Esophagus muscularis mucosa (tissue), 4 donors: ENCODE results near the gene CCDC141. TPM values are rescaled to one million over a fixed set of nuclear protein-coding genes. Genes with fewer than 3 reads are reported as not detected.

Source experiments
- DNase-seq: peaks from one replicate; pipeline ENCODE4 v3.0.0-alpha.2; 2017; ENCODE audit errors: extremely low spot score
- H3K27ac ChIP-seq, 4 donors: fragments of 200-600 bp; sonication (generic); replicated peaks in 1 of 4; 1 replicate in 3 of 4; 2 replicates in 1 of 4; pipeline ENCODE4 v1.5.1; 2016 to 2019; ENCODE audit warnings: mild to moderate bottlenecking in 1 of 4
- H3K27me3 ChIP-seq, 4 donors: fragments of 200-600 bp; sonication (generic); one replicate each; pipeline versions ENCODE4 v1.5.1 to v1.6.0; 2016 to 2019
- H3K36me3 ChIP-seq, 4 donors: fragments of 200-600 bp; sonication (generic); one replicate each; pipeline ENCODE4 v1.5.1; 2016 to 2019
- H3K4me1 ChIP-seq, 4 donors: fragments of 200-600 bp; sonication (generic); one replicate each; pipeline ENCODE4 v1.5.1; 2016 to 2019
- H3K4me3 ChIP-seq, 4 donors: fragments of 200-600 bp; sonication (generic); 1 replicate in 2 of 4; 2 replicates in 2 of 4; pipeline ENCODE4 v1.5.1; 2016 to 2019; ENCODE audit warnings: mild to moderate bottlenecking in 4 of 4, moderate library complexity in 1 of 4
- H3K9me3 ChIP-seq, 4 donors: fragments of 200-600 bp; sonication (generic); 1 replicate in 3 of 4; 2 replicates in 1 of 4; pipeline ENCODE4 v1.5.1; 2016 to 2019
- CTCF ChIP-seq, 3 experiments: fragments of 200-600 bp in 2 of 3; fragments of 450-650 bp in 1 of 3; sonication (generic) in 2 of 3; IDR thresholded peaks; one replicate each; pipeline ENCODE4 v1.5.1; 2017 to 2019; ENCODE audit warnings: antibody characterized with exemption in 3 of 3, mild to moderate bottlenecking in 2 of 3, moderate library complexity in 1 of 3
- EP300 ChIP-seq: sonication (generic); formaldehyde crosslinking; IDR thresholded peaks from one replicate; pipeline ENCODE4 v1.6.1; 2017; ENCODE audit warnings: antibody characterized with exemption
- POLR2A ChIP-seq: fragments of 450-650 bp; IDR thresholded peaks from one replicate; pipeline ENCODE4 v1.6.1; 2017; ENCODE audit warnings: antibody characterized with exemption, moderate library complexity, mild to moderate bottlenecking, low read depth
- POLR2AphosphoS5 ChIP-seq, 2 donors: sonication (generic); formaldehyde crosslinking; IDR thresholded peaks; one replicate each; pipeline ENCODE4 v1.6.1; 2017; ENCODE audit warnings: antibody characterized with exemption in 2 of 2
- WGBS: methylation state at CpG from one replicate; pipeline ENCODE4 v1.1.5; 2018; 5-methylcytosine and 5-hydroxymethylcytosine counted together
- intact Hi-C: fragments of 100-400 bp; cut with DNase I; formaldehyde crosslinking; loops from one replicate; pipeline ENCODE4 v1.15.1; 2023
- total RNA-seq, 4 donors: library from RNA; depleted of rRNA; stranded (reverse); fragments of >200 nt; gene quantifications; one replicate each; pipeline versions ENCODE4 v1.1.0 to v1.2.1, GENCODE V29; 2016

Gene CCDC141
- total RNA-seq, 4 donors from 2014 or later = 2.7 to 8.7 (median 4.1) TPM

- intact Hi-C loops = no loop called here
- Histone ChIP-seq H3K4me3 (no peak overlapping the region), H3K9me3 (no peaks in the 10 kb centered on the region), H3K27me3 (no peaks in the 10 kb centered on the region), H3K36me3 (no peaks in the 10 kb centered on the region), H3K4me1 (peaks cover 0 to 5% (median 0%) of the 10 kb centered on the region in 4 donors), H3K27ac (no peak overlapping the region)
- no peak for TF ChIP-seq POLR2A
- TF ChIP-seq CTCF (IDR thresholded peaks at IDR 0.05) = no peak
- no peak for TF ChIP-seq POLR2AphosphoS5 (IDR thresholded peaks at IDR 0.05)
- TF ChIP-seq EP300 = no peak
- DNase-seq = no peak
- 84% methylated on average over 2 of the region's 2 CpGs for WGBS
These were observed 238.9 kb downstream of the CCDC141 start for GRCh38 chr2:178811045-178811444.

- intact Hi-C loops = no loop called here
- Histone ChIP-seq H3K27ac (no peak overlapping the region), H3K36me3 (peaks cover 0 to 6% (median 0%) of the 10 kb centered on the region in 4 donors), H3K4me3 (no peak overlapping the region), H3K4me1 (peaks cover 0 to 5% (median 0%) of the 10 kb centered on the region in 4 donors), H3K27me3 (no peaks in the 10 kb centered on the region), H3K9me3 (no peaks in the 10 kb centered on the region)
- no peak for DNase-seq
- no peak for TF ChIP-seq POLR2A
- no peak for TF ChIP-seq CTCF (IDR thresholded peaks at IDR 0.05)
- no peak for TF ChIP-seq POLR2AphosphoS5 (IDR thresholded peaks at IDR 0.05)
- TF ChIP-seq EP300 = no peak
- WGBS = 92% methylated on average over 5 of the region's 5 CpGs
These were observed 239.5 kb downstream of the CCDC141 start for GRCh38 chr2:178810422-178810821.

GRCh38 chr2:178807227-178808008 lies 242.5 kb downstream of the CCDC141 start, which contains the start of gene TTN:
Gene TTN (minus strand): TSS chr2:178807423. CDS start chr2:178804642, 2,781 bp downstream.
- TF ChIP-seq CTCF (IDR thresholded peaks at IDR 0.05) (no peak), EP300 (no peak), POLR2AphosphoS5 (IDR thresholded peaks at IDR 0.05) (no peak), POLR2A (peak; percentile 76)
- Histone ChIP-seq H3K27ac (no peak within 1 kb of the TSS), H3K27me3 (no peaks in the 10 kb centered on the region), H3K9me3 (no peaks in the 10 kb centered on the region), H3K4me3 (no peak within 1 kb of the TSS), H3K36me3 (peaks cover 0 to 36% (median 0%) of the 10 kb centered on the region in 4 donors), H3K4me1 (peaks cover 0 to 5% (median 0%) of the 10 kb centered on the region in 4 donors)
- no peak for DNase-seq
- intact Hi-C loops = no loop called here
- WGBS = 84% methylated on average over 10 of the region's 10 CpGs

- peaks cover 0 to 45% (median 0%) of the 10 kb centered on the region in 4 donors for H3K36me3 ChIP-seq
- 70% methylated on average over 1 of the region's 1 CpG for WGBS
- DNase-seq = no peak
- no peaks in the 10 kb centered on the region for H3K9me3 ChIP-seq
- intact Hi-C loops = no loop called here
- H3K27ac ChIP-seq = no peak overlapping the region
- H3K4me1 ChIP-seq = peaks cover 0 to 5% (median 0%) of the 10 kb centered on the region in 4 donors
- no peak for TF ChIP-seq POLR2A
- no peak for TF ChIP-seq POLR2AphosphoS5 (IDR thresholded peaks at IDR 0.05)
- TF ChIP-seq EP300 = no peak
- no peak for TF ChIP-seq CTCF (IDR thresholded peaks at IDR 0.05)
- H3K27me3 ChIP-seq = no peaks in the 10 kb centered on the region
- no peak overlapping the region for H3K4me3 ChIP-seq
These were observed 243.4 kb downstream of the CCDC141 start for GRCh38 chr2:178806543-178806942.
